Suprapubic skin (tissue), 4 donors: ENCODE results near the gene KIF1C. TPM values are rescaled to one million over a fixed set of nuclear protein-coding genes. Genes with fewer than 3 reads are reported as not detected.

Experiments
- DNase-seq, 2 donors: peaks; one replicate each; pipeline ENCODE4 v3.0.0-alpha.2; 2019; ENCODE audit warnings: low spot score in 2 of 2
- H3K27ac ChIP-seq: fragments of 200-600 bp; sonication (generic); one replicate; pipeline ENCODE4 v1.5.1; 2019
- H3K27me3 ChIP-seq: fragments of 200-600 bp; sonication (generic); one replicate; pipeline ENCODE4 v1.5.1; 2019
- H3K36me3 ChIP-seq: fragments of 200-600 bp; sonication (generic); one replicate; pipeline ENCODE4 v1.5.1; 2019
- H3K4me1 ChIP-seq: fragments of 200-600 bp; sonication (generic); one replicate; pipeline ENCODE4 v1.5.1; 2019
- H3K4me3 ChIP-seq: fragments of 200-600 bp; sonication (generic); one replicate; pipeline ENCODE4 v1.5.1; 2019; ENCODE audit warnings: mild to moderate bottlenecking
- H3K9me3 ChIP-seq: fragments of 200-600 bp; sonication (generic); one replicate; pipeline ENCODE4 v1.5.1; 2019
- EP300 ChIP-seq: sonication (generic); formaldehyde crosslinking; IDR thresholded peaks from one replicate; pipeline ENCODE4 v1.6.1; 2017; ENCODE audit warnings: antibody characterized with exemption
- POLR2A ChIP-seq, 2 donors: fragments of 450-650 bp; IDR thresholded peaks; one replicate each; pipeline ENCODE4 v1.6.1; 2017; ENCODE audit warnings: antibody characterized with exemption in 2 of 2, mild to moderate bottlenecking in 2 of 2, moderate library complexity in 2 of 2
- POLR2AphosphoS5 ChIP-seq, 3 donors: sonication (generic); formaldehyde crosslinking; IDR thresholded peaks; one replicate each; pipeline ENCODE4 v1.6.1; 2017; ENCODE audit warnings: antibody characterized with exemption in 3 of 3
- WGBS: methylation state at CpG from one replicate; pipeline ENCODE4 v1.1.5; 2018; 5-methylcytosine and 5-hydroxymethylcytosine counted together
- total RNA-seq, 4 donors: library from RNA; depleted of rRNA; stranded (reverse); fragments of >200 nt; gene quantifications; one replicate each; pipeline ENCODE4 v1.1.0, GENCODE V29; 2016
- TF ChIP-seq, protein P1 (sequence below), 2 donors: fragments of 200-600 bp in 1 of 2; fragments of 450-650 bp in 1 of 2; sonication (generic) in 1 of 2; IDR thresholded peaks; one replicate each; pipeline ENCODE4 v1.5.1; 2016 to 2019; ENCODE audit warnings: antibody characterized with exemption in 2 of 2, mild to moderate bottlenecking in 1 of 2, moderate library complexity in 1 of 2

Gene KIF1C
- total RNA-seq, 4 donors from 2014 or later: 52.7 to 104 (median 97.8) TPM

DNA sequence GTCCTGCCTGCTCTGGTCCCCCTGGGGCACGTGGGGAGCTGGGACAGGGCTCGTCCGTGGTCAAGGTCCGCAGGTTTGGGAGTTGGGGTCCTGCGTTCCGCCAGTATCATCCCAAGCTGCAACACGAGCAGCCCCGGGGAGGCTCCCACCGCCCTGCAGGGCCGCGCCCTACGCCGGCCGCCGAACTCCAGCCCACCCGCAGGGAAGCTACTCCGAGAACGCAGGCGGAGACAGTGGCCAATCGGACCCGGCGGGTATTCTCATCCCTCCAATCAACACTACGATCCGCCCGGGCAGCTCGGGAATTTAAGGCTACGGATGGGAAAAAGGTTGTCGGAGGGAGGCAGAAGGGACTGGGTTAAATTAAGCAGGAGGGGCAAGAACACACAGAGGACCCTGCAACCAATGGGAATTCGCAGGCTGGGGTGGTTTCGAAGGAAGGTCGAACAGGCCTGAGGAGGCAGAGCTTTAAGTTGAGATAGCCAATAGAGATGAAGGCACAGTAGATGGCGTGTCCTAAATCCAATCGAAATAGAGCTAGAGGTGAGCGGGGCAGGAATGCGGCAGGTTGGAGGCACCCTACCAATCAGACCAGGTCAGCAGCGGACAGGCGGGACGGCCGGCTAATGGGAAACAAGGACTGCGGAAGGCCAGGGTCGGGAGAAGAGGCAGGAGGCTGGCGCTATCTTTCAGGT, 30.8 kb upstream of the KIF1C start:
- Histone ChIP-seq H3K4me1 (peaks cover 38% of the 10 kb centered on the region), H3K36me3 (peaks cover 21% of the 10 kb centered on the region), H3K27me3 (no peaks in the 10 kb centered on the region), H3K4me3 (peak overlapping the region; percentile 55), H3K9me3 (no peaks in the 10 kb centered on the region), H3K27ac (peak overlapping the region; percentile 90)
- TF ChIP-seq POLR2A (IDR thresholded peaks at IDR 0.05): no peak
- TF ChIP-seq POLR2AphosphoS5 (IDR thresholded peaks at IDR 0.05): no peak
- TF ChIP-seq, protein P1, sequence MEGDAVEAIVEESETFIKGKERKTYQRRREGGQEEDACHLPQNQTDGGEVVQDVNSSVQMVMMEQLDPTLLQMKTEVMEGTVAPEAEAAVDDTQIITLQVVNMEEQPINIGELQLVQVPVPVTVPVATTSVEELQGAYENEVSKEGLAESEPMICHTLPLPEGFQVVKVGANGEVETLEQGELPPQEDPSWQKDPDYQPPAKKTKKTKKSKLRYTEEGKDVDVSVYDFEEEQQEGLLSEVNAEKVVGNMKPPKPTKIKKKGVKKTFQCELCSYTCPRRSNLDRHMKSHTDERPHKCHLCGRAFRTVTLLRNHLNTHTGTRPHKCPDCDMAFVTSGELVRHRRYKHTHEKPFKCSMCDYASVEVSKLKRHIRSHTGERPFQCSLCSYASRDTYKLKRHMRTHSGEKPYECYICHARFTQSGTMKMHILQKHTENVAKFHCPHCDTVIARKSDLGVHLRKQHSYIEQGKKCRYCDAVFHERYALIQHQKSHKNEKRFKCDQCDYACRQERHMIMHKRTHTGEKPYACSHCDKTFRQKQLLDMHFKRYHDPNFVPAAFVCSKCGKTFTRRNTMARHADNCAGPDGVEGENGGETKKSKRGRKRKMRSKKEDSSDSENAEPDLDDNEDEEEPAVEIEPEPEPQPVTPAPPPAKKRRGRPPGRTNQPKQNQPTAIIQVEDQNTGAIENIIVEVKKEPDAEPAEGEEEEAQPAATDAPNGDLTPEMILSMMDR (IDR thresholded peaks at IDR 0.05): no peak
- TF ChIP-seq EP300: no peak
- peak; percentile 99 for DNase-seq
- under 1% methylated on average over 36 of the region's 42 CpGs for WGBS

DNA sequence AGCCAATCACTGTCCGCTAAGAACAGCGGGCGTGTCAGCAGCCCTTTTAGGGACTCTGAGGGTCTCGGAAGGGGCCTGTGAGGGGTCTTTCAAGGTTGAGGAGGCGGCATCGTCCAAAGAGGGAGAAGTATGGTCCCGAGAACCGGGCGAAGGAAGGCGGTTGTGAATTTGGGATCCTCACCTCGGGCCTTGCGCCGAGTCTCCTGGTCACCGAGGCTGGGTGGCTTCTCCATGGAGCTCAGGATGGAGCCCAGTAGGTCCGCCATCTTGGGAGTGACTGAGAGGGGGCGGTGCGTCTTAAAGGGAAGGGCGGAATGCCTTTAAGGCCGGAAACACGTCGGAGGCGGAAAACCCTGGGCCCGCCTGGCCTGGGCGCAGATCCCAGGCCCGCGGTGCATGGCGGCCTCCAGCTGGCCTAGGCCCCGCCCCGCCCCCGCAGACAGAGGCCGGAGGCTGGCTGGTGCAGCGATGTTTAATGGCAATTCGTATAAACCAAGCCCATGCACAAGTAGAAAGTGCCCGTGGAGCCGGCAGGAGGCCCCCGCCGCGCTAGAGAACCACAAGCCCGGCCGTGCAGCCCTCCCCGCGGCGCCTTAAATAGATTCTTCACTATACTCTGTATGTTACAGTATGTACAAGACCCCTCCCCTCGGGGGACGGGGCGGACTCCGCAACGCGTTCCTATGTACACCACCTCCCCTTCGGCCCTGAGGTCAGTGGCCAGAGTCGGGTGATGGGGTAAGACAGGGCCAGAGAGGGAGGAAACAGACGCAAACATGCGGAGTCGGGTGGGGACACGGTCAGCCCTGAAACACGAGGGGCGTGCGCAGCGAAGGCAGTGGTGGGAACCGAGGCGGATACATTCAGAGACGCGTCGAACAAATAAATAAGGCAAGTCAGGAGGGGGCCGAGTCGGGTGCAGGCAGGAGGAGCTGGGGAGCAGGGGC, 29.9 kb upstream of the KIF1C start, which contains the start of gene SPAG7:
TSS of gene SPAG7 (minus strand) at position 279 of the 947 bp plus-strand sequence. CDS start at position 266, 13 bp downstream.
- H3K27ac ChIP-seq: peak within 1 kb of the TSS; percentile 90
- no peaks in the 10 kb centered on the region for H3K9me3 ChIP-seq
- H3K36me3 ChIP-seq: peaks cover 29% of the 10 kb centered on the region
- H3K4me1 ChIP-seq: peaks cover 38% of the 10 kb centered on the region
- TF ChIP-seq EP300 (no peak), POLR2AphosphoS5 (IDR thresholded peaks at IDR 0.05) (peak; percentile 67 to 93 (median 78)), POLR2A (IDR thresholded peaks at IDR 0.05) (peak in 1 of 2 donors; percentile 43)
- TF ChIP-seq, protein P1 (IDR thresholded peaks at IDR 0.05): no peak
- H3K4me3 ChIP-seq: peak within 1 kb of the TSS; percentile 55
- WGBS: 2% methylated on average over 47 of the region's 66 CpGs
- peak; percentile 96 to 98 for DNase-seq
- H3K27me3 ChIP-seq: no peaks in the 10 kb centered on the region

DNA sequence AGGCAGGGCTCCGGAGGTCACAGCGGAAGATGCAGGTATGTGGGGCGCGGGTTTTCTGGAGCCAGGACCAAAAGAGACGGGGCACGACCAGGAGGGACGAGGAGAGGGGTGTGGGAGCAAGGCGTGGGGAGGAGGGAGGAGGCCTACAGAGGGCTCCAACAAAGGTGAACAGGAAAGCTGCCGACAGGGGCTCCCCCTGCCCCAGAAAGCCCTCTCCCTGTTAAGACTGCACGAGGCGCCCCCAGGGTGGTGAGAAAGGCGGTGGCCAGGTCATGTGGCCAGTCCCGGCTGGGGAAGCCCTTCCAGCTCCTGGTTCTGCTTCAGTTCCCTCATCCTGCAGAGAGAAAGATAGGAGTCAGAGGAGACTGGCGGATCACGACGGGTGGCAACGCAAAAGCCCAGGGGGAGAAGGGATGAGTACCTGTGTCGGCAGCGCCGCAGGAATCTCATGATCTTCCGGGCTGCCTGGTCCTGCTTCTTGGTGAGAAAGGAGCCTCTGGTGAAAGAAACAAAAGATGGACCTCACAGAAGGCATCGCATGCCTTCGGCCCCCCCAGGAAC, 29.2 kb upstream of the KIF1C start:
- no peak for DNase-seq
- Histone ChIP-seq H3K4me1 (peaks cover 38% of the 10 kb centered on the region), H3K36me3 (peaks cover 36% of the 10 kb centered on the region), H3K9me3 (no peaks in the 10 kb centered on the region), H3K27ac (peak overlapping the region; percentile 90), H3K4me3 (peak overlapping the region; percentile 55), H3K27me3 (no peaks in the 10 kb centered on the region)
- TF ChIP-seq, protein P1 (IDR thresholded peaks at IDR 0.05): no peak
- no peak for TF ChIP-seq POLR2A (IDR thresholded peaks at IDR 0.05)
- no peak for TF ChIP-seq EP300
- no peak for TF ChIP-seq POLR2AphosphoS5 (IDR thresholded peaks at IDR 0.05)
- 32% methylated on average over 23 of the region's 23 CpGs for WGBS

DNA sequence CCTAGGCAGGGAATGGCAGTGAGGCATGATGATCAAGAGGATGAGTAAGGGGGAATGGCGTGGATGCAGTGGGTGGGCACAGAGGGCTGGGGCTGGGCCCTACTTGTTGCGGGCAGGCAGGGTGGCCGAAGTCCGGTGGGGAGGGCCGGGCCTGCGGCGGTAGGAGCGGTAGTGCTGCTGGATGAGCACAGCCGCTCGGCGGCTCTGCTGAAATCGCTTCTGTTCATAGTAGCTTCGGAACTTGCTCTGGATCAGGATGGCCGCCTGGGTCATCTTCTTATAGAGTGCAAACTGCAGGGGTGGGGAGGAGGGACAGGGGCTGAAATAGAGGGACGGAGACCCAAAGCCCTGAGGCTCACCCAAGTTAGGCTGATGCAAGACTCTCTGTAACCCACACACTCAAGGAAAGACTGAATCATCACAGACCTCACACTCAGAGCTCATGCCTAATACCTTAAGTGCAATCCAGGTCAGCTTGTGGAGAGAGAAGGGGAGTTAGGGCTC, 28.7 kb upstream of the KIF1C start:
- Histone ChIP-seq H3K27me3 (no peaks in the 10 kb centered on the region), H3K36me3 (peaks cover 42% of the 10 kb centered on the region)
- WGBS: 90% methylated on average over 15 of the region's 15 CpGs

More for the DNA sequence above, 28.7 kb upstream of the KIF1C start:
- Histone ChIP-seq H3K9me3 (no peaks in the 10 kb centered on the region), H3K4me1 (peaks cover 38% of the 10 kb centered on the region), H3K27ac (peak overlapping the region; percentile 90), H3K4me3 (peak overlapping the region; percentile 55)
- DNase-seq: no peak
- TF ChIP-seq EP300: no peak
- no peak for TF ChIP-seq POLR2AphosphoS5 (IDR thresholded peaks at IDR 0.05)
- TF ChIP-seq POLR2A (IDR thresholded peaks at IDR 0.05): no peak
- TF ChIP-seq, protein P1 (IDR thresholded peaks at IDR 0.05): no peak
